Measurements from ENCODE around the gene ADAM30. TPM values are rescaled to one million over a fixed set of nuclear protein-coding genes. Genes with fewer than 3 reads are reported as not detected.

Gene ADAM30
- total RNA-seq, 1 donor from 2014 or later, result not detected

Other genes with a start within 250 kb of the ADAM30 start
- 3.6 TPM for gene ZNF697, start 248.2 kb downstream of the ADAM30 start, total RNA-seq
- 76.3 TPM for gene PHGDH, start 184.6 kb downstream of the ADAM30 start, total RNA-seq
- gene HMGCS2, start 127.6 kb downstream of the ADAM30 start, total RNA-seq, result 867 TPM
- gene REG4, start 85.1 kb downstream of the ADAM30 start, total RNA-seq, result not detected
- gene NOTCH2, start 173.1 kb upstream of the ADAM30 start, total RNA-seq, result 57.5 TPM

Data from left lobe of liver (tissue), 1 donor.